Suprapubic skin (tissue), 4 donors: ENCODE results near the gene DPYSL3.

ENCODE experiments used
- EP300 ChIP-seq: sonication (generic); formaldehyde crosslinking; IDR thresholded peaks from one replicate; pipeline ENCODE4 v1.6.1; 2017; ENCODE audit warnings: antibody characterized with exemption
- POLR2A ChIP-seq, 2 donors: fragments of 450-650 bp; IDR thresholded peaks; one replicate each; pipeline ENCODE4 v1.6.1; 2017; ENCODE audit warnings: antibody characterized with exemption in 2 of 2, mild to moderate bottlenecking in 2 of 2, moderate library complexity in 2 of 2
- POLR2AphosphoS5 ChIP-seq, 3 donors: sonication (generic); formaldehyde crosslinking; IDR thresholded peaks; one replicate each; pipeline ENCODE4 v1.6.1; 2017; ENCODE audit warnings: antibody characterized with exemption in 3 of 3
- TF ChIP-seq, protein P1 (sequence below), 2 donors: fragments of 200-600 bp in 1 of 2; fragments of 450-650 bp in 1 of 2; sonication (generic) in 1 of 2; IDR thresholded peaks; one replicate each; pipeline ENCODE4 v1.5.1; 2016 to 2019; ENCODE audit warnings: antibody characterized with exemption in 2 of 2, mild to moderate bottlenecking in 1 of 2, moderate library complexity in 1 of 2

DNA sequence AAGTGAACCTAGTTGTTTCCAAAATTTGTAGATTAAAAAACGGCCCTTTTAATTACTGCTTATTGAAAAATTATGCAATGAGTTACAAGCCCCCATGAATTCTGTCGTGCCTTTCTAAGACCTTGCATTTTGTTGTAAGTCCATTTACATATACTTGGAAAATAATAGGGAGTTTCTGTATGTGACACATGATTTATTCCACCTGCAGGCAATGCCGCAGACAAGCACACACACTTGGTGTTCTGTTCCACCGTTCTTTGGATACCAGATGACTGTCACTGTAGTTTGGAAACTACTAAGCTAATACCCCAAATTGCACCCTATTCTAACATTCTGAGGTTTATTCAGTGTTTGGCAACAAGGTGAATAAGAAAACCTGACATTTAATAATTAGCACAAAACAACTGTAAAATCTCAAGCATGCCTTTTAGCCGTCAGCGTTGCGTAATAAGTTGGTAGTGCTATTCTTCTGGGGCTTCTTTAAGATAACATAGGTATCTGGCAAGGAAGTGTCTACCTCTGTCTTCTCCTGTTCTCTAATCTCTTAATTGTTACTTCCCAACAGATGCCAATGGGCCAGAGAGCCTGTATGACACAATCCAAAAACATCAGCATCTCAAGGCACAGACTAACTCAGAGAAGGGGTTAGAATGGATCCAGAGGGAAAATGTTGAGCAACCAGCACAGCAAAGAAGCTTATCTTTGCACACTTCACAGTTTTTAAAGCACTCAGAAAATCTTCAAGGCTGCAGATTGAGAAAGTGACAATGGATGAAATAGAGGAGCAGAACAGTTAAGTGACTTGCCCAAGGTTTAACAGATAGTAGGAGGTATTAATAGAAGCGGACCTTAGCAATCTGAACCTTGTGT lies 48.2 kb upstream of the DPYSL3 start:
- TF ChIP-seq POLR2A (IDR thresholded peaks at IDR 0.05) (no peak), POLR2AphosphoS5 (IDR thresholded peaks at IDR 0.05) (no peak), EP300 (no peak)
- TF ChIP-seq, protein P1, sequence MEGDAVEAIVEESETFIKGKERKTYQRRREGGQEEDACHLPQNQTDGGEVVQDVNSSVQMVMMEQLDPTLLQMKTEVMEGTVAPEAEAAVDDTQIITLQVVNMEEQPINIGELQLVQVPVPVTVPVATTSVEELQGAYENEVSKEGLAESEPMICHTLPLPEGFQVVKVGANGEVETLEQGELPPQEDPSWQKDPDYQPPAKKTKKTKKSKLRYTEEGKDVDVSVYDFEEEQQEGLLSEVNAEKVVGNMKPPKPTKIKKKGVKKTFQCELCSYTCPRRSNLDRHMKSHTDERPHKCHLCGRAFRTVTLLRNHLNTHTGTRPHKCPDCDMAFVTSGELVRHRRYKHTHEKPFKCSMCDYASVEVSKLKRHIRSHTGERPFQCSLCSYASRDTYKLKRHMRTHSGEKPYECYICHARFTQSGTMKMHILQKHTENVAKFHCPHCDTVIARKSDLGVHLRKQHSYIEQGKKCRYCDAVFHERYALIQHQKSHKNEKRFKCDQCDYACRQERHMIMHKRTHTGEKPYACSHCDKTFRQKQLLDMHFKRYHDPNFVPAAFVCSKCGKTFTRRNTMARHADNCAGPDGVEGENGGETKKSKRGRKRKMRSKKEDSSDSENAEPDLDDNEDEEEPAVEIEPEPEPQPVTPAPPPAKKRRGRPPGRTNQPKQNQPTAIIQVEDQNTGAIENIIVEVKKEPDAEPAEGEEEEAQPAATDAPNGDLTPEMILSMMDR (IDR thresholded peaks at IDR 0.05) = no peak
